Measurements from ENCODE around the gene ZNF669.

The ZNF669 gene

GRCh38 chr1:247110627-247111258 is 6.6 kb upstream of the ZNF669 start:
- DNase-seq = peak; percentile 7

GRCh38 chr1:247107694-247108093 is 3.5 kb upstream of the ZNF669 start:
- no peak for DNase-seq

- DNase-seq = no peak
Measured at GRCh38 chr1:247105966-247106365, 1.8 kb upstream of the ZNF669 start.

- DNase-seq = no peak
Measured at GRCh38 chr1:247104965-247105364, 809 bp upstream of the ZNF669 start.

GRCh38 chr1:247102381-247102780 is 1.8 kb downstream of the ZNF669 start:
- DNase-seq = peak; percentile 6

GRCh38 chr1:247100676-247101279 is 3.4 kb downstream of the ZNF669 start:
- DNase-seq = no peak

GRCh38 chr1:247096958-247097357 is 7.2 kb downstream of the ZNF669 start:
- DNase-seq = no peak

- DNase-seq = no peak
Measured at GRCh38 chr1:247096544-247096943, 7.6 kb downstream of the ZNF669 start.

- no peak for DNase-seq
Measured at GRCh38 chr1:247096112-247096511, 8.0 kb downstream of the ZNF669 start.

GRCh38 chr1:247090455-247090854 is 13.7 kb downstream of the ZNF669 start:
- no peak for DNase-seq

GRCh38 chr1:247089616-247090375 is 14.4 kb downstream of the ZNF669 start:
- no peak for DNase-seq

- no peak for DNase-seq
Measured at GRCh38 chr1:247088967-247089366, 15.2 kb downstream of the ZNF669 start.

- DNase-seq = no peak
Measured at GRCh38 chr1:247087256-247087655, 16.9 kb downstream of the ZNF669 start.

GRCh38 chr1:247085310-247085709 is 18.8 kb downstream of the ZNF669 start:
- no peak for DNase-seq

GRCh38 chr1:247084771-247085170 is 19.4 kb downstream of the ZNF669 start:
- DNase-seq = no peak

- no peak for DNase-seq
Measured at GRCh38 chr1:247079141-247079874, 24.8 kb downstream of the ZNF669 start.

- DNase-seq = peak; percentile 97
Measured at GRCh38 chr1:247078258-247079140, 25.7 kb downstream of the ZNF669 start, which contains the start of gene ZNF670. ZNF670 (minus strand) TSS chr1:247078811; CDS start chr1:247078596, 215 bp downstream.

GRCh38 chr1:247077876-247078257 is 26.3 kb downstream of the ZNF669 start:
- DNase-seq = no peak

- DNase-seq = no peak
Measured at GRCh38 chr1:247077213-247077612, 26.9 kb downstream of the ZNF669 start.

GRCh38 chr1:247070645-247071044 is 33.5 kb downstream of the ZNF669 start:
- DNase-seq = no peak

- DNase-seq = no peak
Measured at GRCh38 chr1:247064304-247064703, 39.9 kb downstream of the ZNF669 start.

GRCh38 chr1:247060771-247061170 is 43.4 kb downstream of the ZNF669 start:
- DNase-seq = no peak
